Suprapubic skin (tissue), 4 donors: ENCODE results near the gene ADAMTS3. TPM values are rescaled to one million over a fixed set of nuclear protein-coding genes. Genes with fewer than 3 reads are reported as not detected.

ENCODE experiments used
- DNase-seq, 2 donors: peaks; one replicate each; pipeline ENCODE4 v3.0.0-alpha.2; 2019; ENCODE audit warnings: low spot score in 2 of 2
- H3K27ac ChIP-seq: fragments of 200-600 bp; sonication (generic); one replicate; pipeline ENCODE4 v1.5.1; 2019
- H3K27me3 ChIP-seq: fragments of 200-600 bp; sonication (generic); one replicate; pipeline ENCODE4 v1.5.1; 2019
- H3K36me3 ChIP-seq: fragments of 200-600 bp; sonication (generic); one replicate; pipeline ENCODE4 v1.5.1; 2019
- H3K4me1 ChIP-seq: fragments of 200-600 bp; sonication (generic); one replicate; pipeline ENCODE4 v1.5.1; 2019
- H3K4me3 ChIP-seq: fragments of 200-600 bp; sonication (generic); one replicate; pipeline ENCODE4 v1.5.1; 2019; ENCODE audit warnings: mild to moderate bottlenecking
- H3K9me3 ChIP-seq: fragments of 200-600 bp; sonication (generic); one replicate; pipeline ENCODE4 v1.5.1; 2019
- EP300 ChIP-seq: sonication (generic); formaldehyde crosslinking; IDR thresholded peaks from one replicate; pipeline ENCODE4 v1.6.1; 2017; ENCODE audit warnings: antibody characterized with exemption
- POLR2A ChIP-seq, 2 donors: fragments of 450-650 bp; IDR thresholded peaks; one replicate each; pipeline ENCODE4 v1.6.1; 2017; ENCODE audit warnings: antibody characterized with exemption in 2 of 2, mild to moderate bottlenecking in 2 of 2, moderate library complexity in 2 of 2
- POLR2AphosphoS5 ChIP-seq, 3 donors: sonication (generic); formaldehyde crosslinking; IDR thresholded peaks; one replicate each; pipeline ENCODE4 v1.6.1; 2017; ENCODE audit warnings: antibody characterized with exemption in 3 of 3
- WGBS: methylation state at CpG from one replicate; pipeline ENCODE4 v1.1.5; 2018; 5-methylcytosine and 5-hydroxymethylcytosine counted together
- total RNA-seq, 4 donors: library from RNA; depleted of rRNA; stranded (reverse); fragments of >200 nt; gene quantifications; one replicate each; pipeline ENCODE4 v1.1.0, GENCODE V29; 2016
- TF ChIP-seq, protein P1 (sequence below), 2 donors: fragments of 200-600 bp in 1 of 2; fragments of 450-650 bp in 1 of 2; sonication (generic) in 1 of 2; IDR thresholded peaks; one replicate each; pipeline ENCODE4 v1.5.1; 2016 to 2019; ENCODE audit warnings: antibody characterized with exemption in 2 of 2, mild to moderate bottlenecking in 1 of 2, moderate library complexity in 1 of 2

Gene ADAMTS3
- total RNA-seq, 4 donors from 2014 or later = 0.21 to 0.80 (median 0.70) TPM

DNA sequence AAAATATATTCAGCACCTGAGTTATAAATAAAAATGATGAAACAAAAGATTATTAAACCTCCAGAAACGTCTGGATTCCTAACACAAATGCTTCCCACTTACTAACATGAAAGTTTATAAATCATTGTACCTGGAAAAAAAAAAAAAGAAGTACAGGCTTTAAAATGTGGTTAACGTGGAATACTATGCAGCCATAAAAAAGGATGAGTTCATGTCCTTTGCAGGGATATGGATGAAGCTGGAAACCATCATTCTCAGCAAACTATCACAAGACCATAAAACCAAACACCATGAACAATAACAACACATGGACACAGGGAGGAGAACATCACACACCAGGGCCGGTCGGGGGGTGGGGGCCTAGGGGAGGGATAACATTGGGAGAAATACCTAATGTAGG, 160.5 kb downstream of the ADAMTS3 start:
- 75% methylated on average over 4 of the region's 4 CpGs for WGBS
- Histone ChIP-seq H3K36me3 (no peaks in the 10 kb centered on the region), H3K27me3 (no peaks in the 10 kb centered on the region), H3K27ac (no peak overlapping the region), H3K4me1 (no peaks in the 10 kb centered on the region), H3K9me3 (no peaks in the 10 kb centered on the region), H3K4me3 (no peak overlapping the region)
- TF ChIP-seq POLR2A (IDR thresholded peaks at IDR 0.05) = no peak
- TF ChIP-seq, protein P1, sequence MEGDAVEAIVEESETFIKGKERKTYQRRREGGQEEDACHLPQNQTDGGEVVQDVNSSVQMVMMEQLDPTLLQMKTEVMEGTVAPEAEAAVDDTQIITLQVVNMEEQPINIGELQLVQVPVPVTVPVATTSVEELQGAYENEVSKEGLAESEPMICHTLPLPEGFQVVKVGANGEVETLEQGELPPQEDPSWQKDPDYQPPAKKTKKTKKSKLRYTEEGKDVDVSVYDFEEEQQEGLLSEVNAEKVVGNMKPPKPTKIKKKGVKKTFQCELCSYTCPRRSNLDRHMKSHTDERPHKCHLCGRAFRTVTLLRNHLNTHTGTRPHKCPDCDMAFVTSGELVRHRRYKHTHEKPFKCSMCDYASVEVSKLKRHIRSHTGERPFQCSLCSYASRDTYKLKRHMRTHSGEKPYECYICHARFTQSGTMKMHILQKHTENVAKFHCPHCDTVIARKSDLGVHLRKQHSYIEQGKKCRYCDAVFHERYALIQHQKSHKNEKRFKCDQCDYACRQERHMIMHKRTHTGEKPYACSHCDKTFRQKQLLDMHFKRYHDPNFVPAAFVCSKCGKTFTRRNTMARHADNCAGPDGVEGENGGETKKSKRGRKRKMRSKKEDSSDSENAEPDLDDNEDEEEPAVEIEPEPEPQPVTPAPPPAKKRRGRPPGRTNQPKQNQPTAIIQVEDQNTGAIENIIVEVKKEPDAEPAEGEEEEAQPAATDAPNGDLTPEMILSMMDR (IDR thresholded peaks at IDR 0.05) = no peak
- no peak for TF ChIP-seq EP300
- TF ChIP-seq POLR2AphosphoS5 (IDR thresholded peaks at IDR 0.05) = no peak
- DNase-seq = no peak

DNA sequence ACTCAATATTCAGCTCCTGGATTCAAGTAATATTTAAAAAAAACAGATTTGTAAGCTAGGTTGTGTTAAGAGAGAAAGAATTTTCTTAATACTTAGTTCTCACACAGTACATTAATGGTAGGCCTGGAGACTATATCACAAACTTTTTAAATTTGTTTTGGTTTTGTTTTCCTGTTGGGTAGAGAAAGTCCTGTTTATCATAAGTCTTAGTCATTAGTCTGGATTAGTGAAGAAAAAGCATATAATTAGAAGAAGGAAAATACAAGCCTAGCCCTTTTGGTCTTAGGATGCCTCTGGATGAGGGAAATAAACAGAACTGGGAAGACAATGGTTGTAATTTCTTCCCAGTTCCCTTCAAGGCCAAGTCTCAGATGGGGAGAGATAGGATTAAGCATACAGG, 163.6 kb downstream of the ADAMTS3 start:
- H3K27ac ChIP-seq = no peak overlapping the region
- H3K9me3 ChIP-seq = no peaks in the 10 kb centered on the region
- DNase-seq = no peak
- no peaks in the 10 kb centered on the region for H3K36me3 ChIP-seq
- no peaks in the 10 kb centered on the region for H3K4me1 ChIP-seq
- no peak overlapping the region for H3K4me3 ChIP-seq
- TF ChIP-seq POLR2A (IDR thresholded peaks at IDR 0.05) (no peak), POLR2AphosphoS5 (IDR thresholded peaks at IDR 0.05) (no peak), EP300 (no peak)
- TF ChIP-seq, protein P1 (IDR thresholded peaks at IDR 0.05) = no peak
- no peaks in the 10 kb centered on the region for H3K27me3 ChIP-seq

- DNase-seq = no peak
- Histone ChIP-seq H3K27me3 (no peaks in the 10 kb centered on the region), H3K36me3 (no peaks in the 10 kb centered on the region), H3K27ac (no peak overlapping the region), H3K4me3 (no peak overlapping the region), H3K4me1 (no peaks in the 10 kb centered on the region), H3K9me3 (no peaks in the 10 kb centered on the region)
- TF ChIP-seq, protein P1 (IDR thresholded peaks at IDR 0.05) = no peak
- no peak for TF ChIP-seq POLR2A (IDR thresholded peaks at IDR 0.05)
- TF ChIP-seq EP300 = no peak
- 77% methylated on average over 7 of the region's 7 CpGs for WGBS
These were observed 171.7 kb downstream of the ADAMTS3 start for GRCh38 chr4:72397314-72397713.

- TF ChIP-seq EP300 (no peak), POLR2A (IDR thresholded peaks at IDR 0.05) (no peak), POLR2AphosphoS5 (IDR thresholded peaks at IDR 0.05) (no peak)
- TF ChIP-seq, protein P1 (IDR thresholded peaks at IDR 0.05) = no peak
- no peaks in the 10 kb centered on the region for H3K27me3 ChIP-seq
- 66% methylated on average over 3 of the region's 3 CpGs for WGBS
- H3K9me3 ChIP-seq = no peaks in the 10 kb centered on the region
- no peaks in the 10 kb centered on the region for H3K36me3 ChIP-seq
- H3K27ac ChIP-seq = no peak overlapping the region
- DNase-seq = no peak
- no peaks in the 10 kb centered on the region for H3K4me1 ChIP-seq
- no peak overlapping the region for H3K4me3 ChIP-seq
These were observed 174.9 kb downstream of the ADAMTS3 start for GRCh38 chr4:72394012-72394663.

DNA sequence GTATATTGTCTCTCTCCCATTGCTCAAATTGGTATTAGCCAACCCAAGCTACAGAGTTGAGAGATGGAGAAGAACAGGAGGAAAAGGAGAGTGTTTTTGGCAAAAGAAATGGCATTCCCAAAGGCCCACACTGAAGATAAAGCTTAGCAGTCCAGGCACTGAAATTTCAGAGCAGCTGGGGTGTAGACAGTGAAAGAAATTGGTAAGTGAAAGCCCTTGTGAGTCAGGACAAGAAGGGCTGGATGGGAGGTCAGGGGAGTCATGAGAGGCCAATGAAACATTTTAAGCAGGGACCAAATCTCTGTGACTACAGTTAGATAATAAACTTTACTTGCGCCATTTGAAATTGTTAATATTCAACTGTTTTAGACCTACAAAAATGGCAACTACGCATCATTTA, 177.7 kb downstream of the ADAMTS3 start:
- no peaks in the 10 kb centered on the region for H3K9me3 ChIP-seq
- H3K4me3 ChIP-seq = no peak overlapping the region
- no peak overlapping the region for H3K27ac ChIP-seq
- no peak for DNase-seq
- no peaks in the 10 kb centered on the region for H3K4me1 ChIP-seq
- WGBS = 90% methylated on average over 2 of the region's 2 CpGs
- no peaks in the 10 kb centered on the region for H3K36me3 ChIP-seq
- no peaks in the 10 kb centered on the region for H3K27me3 ChIP-seq
- no peak for TF ChIP-seq EP300
- no peak for TF ChIP-seq POLR2A (IDR thresholded peaks at IDR 0.05)
- TF ChIP-seq, protein P1 (IDR thresholded peaks at IDR 0.05) = no peak
- TF ChIP-seq POLR2AphosphoS5 (IDR thresholded peaks at IDR 0.05) = no peak
